Measurements from ENCODE around the gene RAI2.

The RAI2 gene

GRCh38 chrX:17829566-17829965 lies 31.5 kb downstream of the RAI2 start:
- DNase-seq (ENCODE audit: low read depth, low spot score) = no peak

- no peak for DNase-seq (ENCODE audit: low read depth, low spot score)
These were observed 32.9 kb downstream of the RAI2 start for GRCh38 chrX:17828171-17828570.

DNA sequence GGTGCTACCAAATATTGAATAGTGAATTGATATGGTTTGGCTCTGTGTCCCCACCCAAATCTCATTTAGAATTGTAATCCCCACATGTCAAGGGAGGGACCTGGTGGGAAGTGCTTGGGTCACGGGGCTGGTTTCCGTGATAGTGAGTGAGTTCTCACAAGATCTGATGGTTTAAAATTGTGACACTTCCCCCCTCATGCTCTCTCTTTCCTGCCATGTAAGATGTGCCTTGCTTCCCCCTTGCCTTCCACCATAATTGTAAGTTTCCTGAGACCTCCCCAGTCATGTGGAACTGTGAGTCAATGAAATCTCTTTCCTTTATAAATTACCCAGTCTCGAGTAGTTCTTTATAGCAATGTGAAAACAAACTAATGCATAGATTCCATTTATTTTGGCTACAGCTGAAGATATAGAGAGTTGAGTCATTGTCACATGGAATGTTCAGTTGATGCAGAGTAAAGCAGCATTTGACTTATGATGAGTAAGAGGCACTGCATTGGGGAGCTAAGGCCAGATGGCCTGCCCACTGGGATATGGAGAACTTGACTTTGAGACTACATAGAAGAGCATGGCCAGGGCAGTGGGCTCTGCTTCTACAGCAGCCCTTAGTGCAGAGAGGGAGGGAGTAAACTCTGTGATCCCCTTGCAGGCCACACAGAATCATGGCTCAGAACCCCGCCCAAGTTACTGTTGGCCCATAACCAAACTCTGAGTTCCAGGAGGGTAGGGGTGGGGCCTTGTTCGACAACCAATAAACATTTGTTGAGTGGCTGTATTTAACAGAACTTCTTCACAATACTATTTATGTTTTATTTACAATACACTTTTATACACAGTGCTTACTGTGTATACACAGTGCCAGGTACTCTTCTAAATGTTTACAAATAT lies 34.2 kb downstream of the RAI2 start:
- DNase-seq (ENCODE audit: low read depth, low spot score) = no peak

DNA sequence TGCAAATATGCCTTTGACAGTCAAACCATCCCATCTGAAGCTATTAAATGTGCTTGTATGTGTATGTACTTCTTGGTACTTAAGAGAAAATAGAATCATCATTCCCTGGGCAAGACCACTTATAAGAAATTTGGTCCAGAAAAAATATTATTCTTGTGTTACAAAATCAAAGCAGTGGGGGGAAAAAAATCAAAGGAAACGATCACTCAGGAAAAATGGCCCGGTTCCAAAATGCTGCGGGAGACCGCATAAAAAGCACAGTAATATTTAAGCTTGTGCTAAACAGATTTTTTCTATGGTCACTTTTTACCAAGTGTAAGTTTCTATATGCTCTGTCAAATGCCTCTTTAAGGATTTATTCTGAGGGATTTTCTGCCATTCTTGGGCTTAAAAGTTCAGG lies 36.1 kb downstream of the RAI2 start:
- DNase-seq (ENCODE audit: low read depth, low spot score) = no peak

DNA sequence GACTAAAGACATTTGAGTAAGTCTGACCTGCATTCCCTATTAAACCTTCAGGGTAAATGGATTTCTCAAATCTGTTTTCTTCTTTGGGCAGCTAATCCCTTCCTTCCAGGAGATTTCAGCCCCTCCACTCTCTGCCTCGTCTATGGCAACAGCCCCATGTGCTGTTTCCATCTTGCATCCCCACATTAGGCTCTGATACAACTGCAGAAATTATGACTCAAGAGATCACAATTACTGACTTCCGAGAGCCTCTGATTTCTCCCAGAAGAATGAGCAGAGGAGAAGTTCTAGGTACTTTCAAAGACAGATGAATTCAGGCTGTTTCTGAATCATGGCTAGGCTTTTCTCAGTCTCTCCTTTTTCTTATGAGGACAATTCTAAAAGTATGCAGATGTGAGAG lies 38.7 kb downstream of the RAI2 start:
- no peak for DNase-seq (ENCODE audit: low read depth, low spot score)

- DNase-seq (ENCODE audit: low read depth, low spot score) = no peak
These were observed 41.0 kb downstream of the RAI2 start for GRCh38 chrX:17820100-17820499.

DNA sequence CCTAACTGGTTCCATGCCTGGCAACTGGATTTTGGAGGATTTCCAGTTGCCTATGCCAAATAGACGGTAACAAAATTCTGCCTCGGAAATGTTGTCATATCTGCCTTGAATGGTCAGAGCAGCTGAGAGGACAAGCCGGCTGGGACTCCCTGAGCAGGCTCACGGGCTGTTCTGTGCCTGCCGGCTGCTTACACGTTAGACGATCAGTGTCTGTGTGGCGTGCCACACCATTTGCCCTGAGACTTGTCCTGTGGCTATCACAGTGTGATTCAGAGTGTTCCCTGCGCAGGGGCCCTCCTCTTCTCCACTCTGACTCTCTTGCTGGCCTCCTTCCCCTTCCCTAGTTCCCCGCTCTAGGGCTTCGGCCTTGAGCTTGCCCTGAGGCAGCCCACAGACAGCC lies 42.4 kb downstream of the RAI2 start:
- DNase-seq (ENCODE audit: low read depth, low spot score) = no peak

GRCh38 chrX:17817251-17817650 lies 43.8 kb downstream of the RAI2 start:
- no peak for DNase-seq (ENCODE audit: low read depth, low spot score)

DNA sequence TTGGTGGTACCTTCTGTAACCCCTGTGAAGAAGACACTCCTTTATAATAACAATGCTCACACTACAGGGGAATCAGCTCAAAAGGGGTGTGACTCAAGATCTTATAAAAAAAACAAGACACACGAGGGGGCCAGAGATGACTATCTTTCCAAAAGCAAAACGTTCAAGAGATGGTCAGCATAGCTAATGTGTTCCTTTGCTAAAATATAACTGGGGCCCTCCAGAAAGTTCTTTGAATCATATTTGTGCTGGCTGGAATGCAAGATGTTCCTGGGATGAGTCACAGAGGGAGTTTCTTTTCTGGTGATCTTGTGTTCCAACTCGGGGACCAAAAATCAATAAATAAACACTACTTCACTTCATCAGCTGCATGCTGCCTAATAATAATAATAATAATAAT lies 46.5 kb downstream of the RAI2 start:
- no peak for DNase-seq (ENCODE audit: low read depth, low spot score)

- DNase-seq (ENCODE audit: low read depth, low spot score) = no peak
These were observed 47.0 kb downstream of the RAI2 start for GRCh38 chrX:17814059-17814458.

DNA sequence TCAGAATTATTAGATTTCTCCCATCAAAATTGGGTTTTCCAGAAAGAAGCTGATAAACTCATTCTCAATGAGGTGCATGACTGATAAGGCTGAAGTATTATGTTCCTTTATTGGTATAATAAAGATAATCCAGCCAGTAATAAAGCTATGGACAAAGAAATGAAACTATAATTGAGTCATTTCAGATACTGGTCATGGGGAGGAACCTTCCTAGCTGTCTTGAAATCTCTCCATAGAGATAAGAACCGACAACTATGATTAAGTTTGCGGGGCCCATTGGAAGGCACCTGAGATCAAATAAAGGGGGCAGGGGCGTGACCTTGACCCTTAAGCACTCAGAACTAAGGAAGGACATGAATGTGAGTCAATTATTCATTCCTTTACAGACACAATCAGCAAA lies 47.8 kb downstream of the RAI2 start:
- no peak for DNase-seq (ENCODE audit: low read depth, low spot score)

DNA sequence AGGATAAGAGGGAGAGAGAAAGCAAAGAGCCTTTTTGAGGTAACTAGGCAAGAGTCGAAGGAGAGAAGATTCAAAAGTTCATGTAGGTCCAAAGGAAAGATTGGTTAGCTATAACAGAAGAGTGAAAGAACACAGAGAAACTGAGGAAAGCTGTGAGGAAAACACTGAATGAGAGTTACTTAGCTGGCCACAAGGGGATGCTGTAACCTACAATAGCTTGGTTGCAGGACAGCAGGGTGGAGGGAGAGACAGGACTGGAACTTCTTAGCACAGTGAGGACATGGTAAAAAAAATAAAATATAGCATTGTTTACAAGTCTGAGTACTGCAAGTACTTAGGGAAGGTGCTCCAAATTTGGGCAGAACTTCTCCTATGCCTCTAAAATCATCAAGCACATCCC lies 48.3 kb downstream of the RAI2 start:
- no peak for DNase-seq (ENCODE audit: low read depth, low spot score)

DNA sequence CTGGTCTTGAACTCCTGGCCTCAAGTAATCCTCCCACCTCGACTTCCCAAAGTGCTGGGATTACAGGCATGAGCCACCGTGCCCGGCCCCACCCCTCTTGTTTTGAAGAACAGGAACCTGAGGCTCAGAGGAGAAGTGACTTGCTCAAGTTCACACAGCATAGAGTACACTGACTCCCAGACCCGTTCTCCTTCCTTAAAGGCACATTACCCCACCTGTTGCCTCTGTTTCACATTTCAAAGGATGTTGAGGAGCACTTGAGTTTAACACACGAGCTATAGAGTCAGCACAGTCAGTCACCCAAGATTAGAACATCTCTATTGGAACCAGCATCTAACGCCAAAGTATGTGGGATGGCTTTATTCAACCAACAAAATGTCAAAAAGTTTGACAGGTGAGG lies 51.1 kb downstream of the RAI2 start:
- DNase-seq (ENCODE audit: low read depth, low spot score) = no peak

DNA sequence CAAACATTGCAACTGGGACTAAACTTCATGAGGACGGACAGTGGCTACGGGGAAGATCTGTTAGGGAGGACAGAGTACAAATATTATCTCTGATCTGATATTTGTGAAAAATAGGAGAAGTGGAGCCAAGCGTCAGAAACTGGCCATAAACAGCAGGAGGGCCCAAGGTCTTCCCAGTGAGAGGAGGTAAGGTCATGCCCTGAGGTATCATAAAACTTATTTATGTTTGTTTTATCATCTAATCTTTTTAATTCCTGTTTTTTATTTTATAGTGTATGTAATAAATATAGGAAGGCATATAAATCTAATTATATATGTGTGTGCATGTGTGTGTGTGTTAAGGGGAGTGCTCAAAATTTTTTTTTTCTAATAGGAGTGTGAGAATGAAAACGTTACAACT lies 51.8 kb downstream of the RAI2 start:
- DNase-seq (ENCODE audit: low read depth, low spot score) = no peak

DNA sequence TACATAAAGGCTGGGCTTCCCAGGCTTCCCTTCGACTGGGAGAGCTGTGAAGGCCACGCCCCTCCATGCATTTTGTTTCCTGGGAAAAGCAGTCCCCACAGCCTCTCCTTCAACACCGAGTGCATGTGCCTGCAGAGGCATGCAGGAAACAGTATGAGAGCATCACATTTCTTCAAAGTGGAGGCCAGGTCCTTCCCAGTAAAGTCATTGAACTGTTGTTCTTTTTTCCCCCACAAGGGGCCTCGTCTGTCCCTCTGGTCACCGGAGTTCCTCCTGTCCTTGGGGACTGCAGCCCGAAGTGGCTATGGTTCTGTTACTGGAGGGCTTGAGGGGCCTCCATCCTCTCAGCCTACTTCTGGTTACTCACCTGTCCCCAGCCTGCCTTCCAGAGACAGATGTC lies 56.0 kb downstream of the RAI2 start:
- DNase-seq (ENCODE audit: low read depth, low spot score) = no peak

DNA sequence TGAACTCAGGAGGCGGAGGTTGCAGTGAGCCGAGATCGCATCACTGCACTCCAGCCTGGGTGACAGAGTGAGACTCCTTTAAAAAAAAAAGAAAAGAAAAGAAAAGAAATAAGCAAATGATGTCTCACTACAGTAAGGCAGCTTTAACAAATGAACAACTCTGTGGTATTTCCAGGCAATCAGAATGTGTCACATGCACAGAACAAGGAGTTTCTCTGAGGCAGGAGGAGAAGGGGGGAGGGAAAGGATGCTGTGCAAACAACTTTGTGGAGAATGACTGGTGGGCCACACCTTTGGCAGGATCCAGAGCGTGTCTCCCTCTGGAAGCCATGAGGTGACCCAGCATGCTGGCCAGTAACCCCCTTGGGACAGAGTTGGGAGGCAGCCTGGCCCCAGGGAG lies 57.6 kb downstream of the RAI2 start:
- DNase-seq (ENCODE audit: low read depth, low spot score) = no peak

DNA sequence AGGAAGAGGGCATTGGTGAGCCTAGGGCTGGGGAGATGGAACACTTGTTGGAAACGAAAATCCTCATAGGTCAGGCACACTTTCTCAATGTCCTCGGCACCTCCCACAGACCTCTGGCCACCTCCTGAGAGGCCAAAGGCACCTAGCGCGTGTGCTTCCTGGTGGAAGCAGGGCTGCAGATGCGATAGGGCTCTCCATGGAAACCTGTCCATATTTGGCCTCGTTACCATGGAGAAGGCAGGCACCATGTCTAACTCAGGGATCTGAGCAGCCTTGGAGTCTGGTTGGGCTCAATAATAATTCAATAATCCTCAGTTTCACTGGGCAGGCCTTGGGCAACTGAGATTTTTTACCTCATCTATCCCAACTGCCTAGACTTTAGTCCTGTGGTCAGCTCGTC lies 58.3 kb downstream of the RAI2 start:
- DNase-seq (ENCODE audit: low read depth, low spot score) = no peak

- DNase-seq (ENCODE audit: low read depth, low spot score) = no peak
These were observed 59.7 kb downstream of the RAI2 start for GRCh38 chrX:17801431-17801830.

DNA sequence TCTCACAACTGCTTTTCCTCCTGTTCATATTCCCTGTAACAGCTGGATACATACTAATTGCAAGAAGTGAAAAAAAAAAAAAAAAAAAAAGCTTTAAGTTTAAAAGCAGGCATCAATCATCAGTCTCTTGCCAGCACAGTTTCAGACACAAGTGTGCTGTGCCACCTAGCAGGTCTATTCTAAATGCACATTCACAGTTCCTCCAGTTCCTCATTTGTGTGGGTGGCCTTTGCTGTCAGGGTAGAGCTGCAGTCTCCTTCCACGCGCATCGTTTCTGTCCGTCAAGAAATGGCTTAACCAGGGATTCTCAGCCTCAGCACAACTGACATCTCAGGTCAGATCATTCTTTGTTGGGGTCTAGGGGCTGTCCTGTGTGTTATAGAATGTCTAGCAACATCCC lies 62.2 kb downstream of the RAI2 start:
- DNase-seq (ENCODE audit: low read depth, low spot score) = no peak

DNA sequence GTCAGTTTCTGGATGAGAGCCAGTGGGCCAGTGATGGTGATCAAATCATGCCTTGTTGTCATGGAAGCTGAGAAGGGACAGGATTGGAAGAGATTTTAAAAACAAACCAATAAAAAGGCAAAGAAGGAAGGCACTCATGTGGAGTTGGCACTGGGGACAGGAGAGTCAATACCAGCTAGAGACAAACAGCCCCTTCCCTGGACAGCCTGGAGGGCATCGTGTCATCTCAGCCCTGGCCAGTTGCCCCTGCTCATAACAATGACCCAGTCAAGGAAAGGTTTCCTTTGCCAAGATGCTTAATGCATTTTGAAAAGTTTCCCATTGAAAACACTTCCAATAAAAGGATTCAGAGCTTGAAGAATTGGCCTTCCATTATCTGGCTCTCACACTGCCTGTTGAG lies 68.3 kb downstream of the RAI2 start:
- DNase-seq (ENCODE audit: low read depth, low spot score) = no peak

DNA sequence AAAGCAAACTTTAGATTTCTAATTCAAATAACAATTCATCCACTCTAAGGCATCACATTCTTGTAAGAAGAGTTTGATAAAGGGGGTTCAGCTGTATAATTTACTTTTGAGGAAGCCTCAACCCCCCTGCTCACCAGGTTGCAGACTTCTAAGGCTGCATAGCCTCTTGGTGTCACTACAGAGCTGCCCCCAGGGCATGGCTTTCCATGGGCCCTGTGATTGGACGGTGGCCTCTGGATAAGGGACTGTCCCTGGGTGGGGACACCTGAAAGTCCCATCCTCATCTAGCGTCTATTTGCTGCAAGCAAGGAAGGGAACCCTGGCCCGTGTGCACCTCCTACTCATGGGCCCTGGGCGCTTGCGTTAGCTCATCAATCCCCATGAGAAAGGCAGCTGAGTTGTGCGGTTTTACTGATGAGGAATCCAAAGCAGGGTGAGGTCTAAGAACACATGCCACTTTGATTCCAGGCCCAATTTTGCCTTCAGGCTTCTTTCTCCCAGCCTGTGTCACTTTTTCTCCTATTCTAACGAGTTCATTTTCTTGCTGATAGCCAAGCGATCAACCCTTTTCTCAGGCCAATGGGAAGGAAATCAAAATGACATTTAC lies 72.0 kb downstream of the RAI2 start:
- no peak for DNase-seq (ENCODE audit: low read depth, low spot score)

- DNase-seq (ENCODE audit: low read depth, low spot score) = no peak
These were observed 72.7 kb downstream of the RAI2 start for GRCh38 chrX:17788439-17788838.

DNA sequence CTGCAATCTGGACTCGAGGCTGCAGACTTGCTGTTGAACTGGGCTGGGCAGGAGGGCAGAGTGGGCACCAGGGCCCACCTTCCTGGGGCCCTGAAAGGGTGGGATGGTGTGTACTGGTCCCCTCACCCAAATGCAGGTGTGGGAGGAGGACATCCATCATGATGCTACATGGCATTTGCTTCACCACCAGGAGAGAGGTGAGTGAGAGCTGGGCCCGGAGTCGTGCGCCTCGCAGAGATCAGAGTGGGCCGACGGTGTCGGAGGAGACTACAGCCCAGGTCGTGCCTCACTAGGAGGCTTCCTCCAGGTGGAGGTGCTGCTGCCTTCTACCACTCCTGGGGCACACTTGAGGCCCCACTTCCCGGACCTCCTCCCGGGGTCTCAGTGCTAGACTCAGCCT lies 73.5 kb downstream of the RAI2 start:
- DNase-seq (ENCODE audit: low read depth, low spot score) = no peak
